Pancreas (tissue), 10 donors: ENCODE measurements around the gene P2RX5. TPM values are rescaled to one million over a fixed set of nuclear protein-coding genes. Genes with fewer than 3 reads are reported as not detected.

Source experiments
- ATAC-seq, 4 donors: fragments of 200-7000 bp; cut with Tn5 transposase; one replicate each; pipeline versions ENCODE4 v1.8.0 to v1.9.1; 2020; ENCODE audit warnings: mild to moderate bottlenecking in 4 of 4, moderate library complexity in 4 of 4
- DNase-seq, 6 donors: peaks; one replicate each; pipeline ENCODE4 v3.0.0-alpha.2; 2020
- FAIRE-seq: peaks from 2 replicates; lab custom pipeline; 2012; peaks lifted over from hg19 to GRCh38; lab: Jason Lieb, UNC
- H3K27ac ChIP-seq, 4 donors: fragments of 200-600 bp; sonication (generic); 1 replicate in 3 of 4; 2 replicates in 1 of 4; pipeline versions ENCODE4 v1.5.0 to v1.8.0; 2020
- H3K27me3 ChIP-seq, 4 donors: fragments of 200-600 bp; one replicate each; pipeline ENCODE4 v1.8.0; 2021
- H3K36me3 ChIP-seq, 3 donors: fragments of 200-600 bp; sonication (generic) in 1 of 3; one replicate each; pipeline versions ENCODE4 v1.5.0 to v1.8.0; 2020 to 2021
- H3K4me1 ChIP-seq, 3 donors: fragments of 200-600 bp; one replicate each; pipeline ENCODE4 v1.8.0; 2021
- H3K4me3 ChIP-seq, 4 donors: fragments of 200-600 bp; sonication (generic) in 2 of 4; one replicate each; pipeline versions ENCODE4 v1.5.0 to v1.8.0; 2020 to 2021
- H3K9me3 ChIP-seq, 4 donors: fragments of 200-600 bp; one replicate each; pipeline ENCODE4 v1.8.0; 2021
- WGBS, 2 donors: extraction: QIAGEN DNeasy Blood & Tissue Kit; methylation state at CpG; one replicate each; pipeline ENCODE4 v1.1.7; 2013; 5-methylcytosine and 5-hydroxymethylcytosine counted together
- intact Hi-C, 3 donors: fragments of 100-400 bp; cut with DNase I; formaldehyde crosslinking; loops; one replicate each; pipeline versions ENCODE4 v1.11.1 to v1.14.2; 2022
- polyA plus RNA-seq, 2 donors: library from polyadenylated mRNA; stranded (reverse); fragments of 200-250 nt; gene quantifications; one replicate each; pipeline ENCODE4 v1.2.3, GENCODE V29; 2013
- total RNA-seq, 6 donors: library from RNA; stranded (reverse); fragmentation: NEBNext Ultra II Directional in 4 of 6; extraction: Animal tissue kit (Norgen Biotek cat#: 25700) in 4 of 6; gene quantifications; one replicate each; pipeline versions ENCODE4 v1.2.1 to v1.2.4, GENCODE V29; 2021 to 2023
- TF ChIP-seq, protein P1 (sequence below), 4 donors: fragments of 200-600 bp; sonication (generic) in 3 of 4; IDR thresholded peaks; one replicate each; pipeline versions ENCODE4 v1.5.0 to v1.8.0; 2021; ENCODE audit warnings: antibody characterized with exemption in 4 of 4
- donor health status: healthy with polysubstance abuse.
- donor health status: DM: no; HTN: no; CAD: no; lungs with moderate emphysema.
- donor health status: DM: no; HTN: no; CAD: no.
- donor health status: control.
- donor health status: control.
- donor health status: Bipolar disorder and iron deficiency.
- donor health status: DM: yes; HTN: yes; CAD: no.
- donor health status: DM: no; HTN: no; CAD: no.
- donor health status: DM: no; HTN: no; CAD: no.
- donor health status: DM: yes; HTN: yes; CAD: no.

The P2RX5 gene
- total and polyA plus RNA-seq, 8 donors = 0.13 to 1.4 (median 0.55) TPM

DNA sequence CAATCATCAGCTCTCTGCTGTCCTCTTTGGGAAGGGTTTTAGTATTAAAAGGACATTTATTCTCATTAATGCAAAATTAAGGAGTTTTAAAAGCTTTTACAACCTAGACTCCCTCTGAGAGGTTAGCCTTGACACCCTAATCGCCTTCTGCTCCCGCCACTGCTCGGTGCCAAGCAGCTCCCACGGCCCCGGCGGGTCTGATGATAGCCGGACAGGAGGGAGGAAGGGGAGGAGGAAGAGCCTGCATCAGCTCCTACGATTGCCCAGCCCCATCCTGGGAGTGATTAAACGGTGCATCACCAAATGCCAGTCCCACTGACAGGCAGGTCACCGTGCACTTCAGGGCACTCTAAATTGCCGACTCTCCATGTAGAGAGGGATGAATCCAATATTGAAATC lies 68.2 kb downstream of the P2RX5 start:
- H3K9me3 ChIP-seq = no peaks in the 10 kb centered on the region
- DNase-seq (no peak), ATAC-seq (no peak), FAIRE-seq (no peak)
- intact Hi-C loops = no loop called here
- no peaks in the 10 kb centered on the region for H3K27me3 ChIP-seq
- no peaks in the 10 kb centered on the region for H3K4me1 ChIP-seq
- no peak overlapping the region for H3K4me3 ChIP-seq
- no peak overlapping the region for H3K27ac ChIP-seq
- TF ChIP-seq, protein P1, sequence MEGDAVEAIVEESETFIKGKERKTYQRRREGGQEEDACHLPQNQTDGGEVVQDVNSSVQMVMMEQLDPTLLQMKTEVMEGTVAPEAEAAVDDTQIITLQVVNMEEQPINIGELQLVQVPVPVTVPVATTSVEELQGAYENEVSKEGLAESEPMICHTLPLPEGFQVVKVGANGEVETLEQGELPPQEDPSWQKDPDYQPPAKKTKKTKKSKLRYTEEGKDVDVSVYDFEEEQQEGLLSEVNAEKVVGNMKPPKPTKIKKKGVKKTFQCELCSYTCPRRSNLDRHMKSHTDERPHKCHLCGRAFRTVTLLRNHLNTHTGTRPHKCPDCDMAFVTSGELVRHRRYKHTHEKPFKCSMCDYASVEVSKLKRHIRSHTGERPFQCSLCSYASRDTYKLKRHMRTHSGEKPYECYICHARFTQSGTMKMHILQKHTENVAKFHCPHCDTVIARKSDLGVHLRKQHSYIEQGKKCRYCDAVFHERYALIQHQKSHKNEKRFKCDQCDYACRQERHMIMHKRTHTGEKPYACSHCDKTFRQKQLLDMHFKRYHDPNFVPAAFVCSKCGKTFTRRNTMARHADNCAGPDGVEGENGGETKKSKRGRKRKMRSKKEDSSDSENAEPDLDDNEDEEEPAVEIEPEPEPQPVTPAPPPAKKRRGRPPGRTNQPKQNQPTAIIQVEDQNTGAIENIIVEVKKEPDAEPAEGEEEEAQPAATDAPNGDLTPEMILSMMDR (IDR thresholded peaks at IDR 0.05) = no peak
- peaks cover 4 to 38% (median 11%) of the 10 kb centered on the region in 3 donors for H3K36me3 ChIP-seq
- 80 to 83% methylated on average over 11 of the region's 11 CpGs for WGBS, 2 donors

DNA sequence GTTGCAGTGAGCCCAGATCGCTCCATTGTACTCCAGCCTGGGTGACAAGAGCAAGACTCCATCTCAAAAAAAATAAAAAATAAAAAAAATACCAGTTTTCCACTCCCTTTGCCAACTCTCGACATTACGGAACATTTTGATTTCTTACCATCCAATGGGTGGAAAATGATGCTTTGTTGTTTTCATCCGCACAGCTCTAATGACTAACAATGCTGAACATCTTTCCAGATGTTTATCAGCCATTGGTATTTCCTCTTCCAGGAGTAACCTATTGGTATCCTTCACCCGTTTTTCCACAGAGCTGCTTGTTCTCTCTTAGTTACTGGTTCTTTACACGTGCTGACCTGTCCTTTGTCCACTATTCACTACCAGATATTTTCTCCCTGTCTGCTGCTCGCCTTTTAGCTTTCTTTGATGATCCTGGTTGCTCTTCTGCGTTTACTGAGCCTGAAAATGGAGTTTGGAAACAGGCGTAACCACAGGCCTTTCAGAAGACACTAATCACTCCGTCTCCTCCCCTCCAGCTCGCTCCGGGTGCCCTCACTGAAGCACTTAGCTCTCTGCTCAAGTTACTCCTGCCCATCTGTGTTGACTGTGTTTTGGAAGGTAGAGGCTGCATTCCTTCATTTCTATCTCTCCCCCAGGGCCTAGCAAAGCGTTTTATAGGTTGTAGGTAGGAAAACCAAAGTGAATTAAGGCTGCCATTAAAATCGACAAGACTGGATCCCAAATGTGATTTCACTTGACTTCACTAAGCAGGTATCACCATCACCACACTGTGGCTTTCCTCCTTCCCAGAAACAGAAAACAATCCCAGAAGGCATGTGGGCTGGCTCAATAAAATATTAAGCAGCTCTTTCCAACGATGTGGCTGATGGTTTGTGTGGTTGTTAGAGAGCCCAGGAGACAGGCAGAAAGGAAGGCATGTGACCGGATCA lies 68.9 kb downstream of the P2RX5 start:
- Histone ChIP-seq H3K4me3 (no peak overlapping the region), H3K36me3 (peaks cover 5 to 45% (median 11%) of the 10 kb centered on the region in 3 donors), H3K9me3 (no peaks in the 10 kb centered on the region), H3K4me1 (no peaks in the 10 kb centered on the region), H3K27ac (no peak overlapping the region), H3K27me3 (no peaks in the 10 kb centered on the region)
- DNase-seq (no peak), ATAC-seq (no peak), FAIRE-seq (no peak)
- intact Hi-C loops = no loop called here
- TF ChIP-seq, protein P1 (IDR thresholded peaks at IDR 0.05) = no peak
- 72 to 83% methylated on average over 16 of the region's 16 CpGs for WGBS, 2 donors

Other genes starting within 250 kb of the P2RX5 start
- gene SPATA22, start 224.3 kb downstream of the P2RX5 start, total RNA-seq = not detected
- gene SPATA22, start 224.3 kb downstream of the P2RX5 start, polyA plus RNA-seq = under 1 TPM; 0.09 to 0.46 TPM
- gene ASPA, start 220.2 kb downstream of the P2RX5 start, total RNA-seq = 1 to 10 TPM in 1 of 6 donors, under 1 TPM in 5; 0.38 to 1.1 (median 0.69) TPM
- under 1 TPM; 0.65 to 0.75 TPM for gene ASPA, start 220.2 kb downstream of the P2RX5 start, polyA plus RNA-seq
- under 1 TPM; 0.21 to 0.93 (median 0.45) TPM for gene TRPV3, start 138.3 kb downstream of the P2RX5 start, total RNA-seq
- under 1 TPM; 0.73 to 0.99 TPM for gene TRPV3, start 138.3 kb downstream of the P2RX5 start, polyA plus RNA-seq
- gene TRPV1, start 86.7 kb downstream of the P2RX5 start, total RNA-seq = 1 to 10 TPM; 1.6 to 4.0 (median 3.1) TPM
- gene TRPV1, start 86.7 kb downstream of the P2RX5 start, polyA plus RNA-seq = 10 to 100 TPM in 1 of 2 donors, 1 to 10 TPM in 1; 8.1 to 10.2 TPM
- 1 to 10 TPM; 8.0 to 9.8 (median 8.8) TPM for gene SHPK, start 59.9 kb downstream of the P2RX5 start, total RNA-seq
- 10 to 100 TPM in 1 of 2 donors, 1 to 10 TPM in 1; 7.4 to 10.5 TPM for gene SHPK, start 59.9 kb downstream of the P2RX5 start, polyA plus RNA-seq
- 10 to 100 TPM in 5 of 6 donors, 1 to 10 TPM in 1; 9.0 to 14.2 (median 12.4) TPM for gene CTNS, start 59.4 kb downstream of the P2RX5 start, total RNA-seq
- gene CTNS, start 59.4 kb downstream of the P2RX5 start, polyA plus RNA-seq = 10 to 100 TPM; 12.6 to 14.0 TPM
- 10 to 100 TPM; 31.4 to 80.6 (median 36.5) TPM for gene TAX1BP3, start 27.6 kb downstream of the P2RX5 start, total RNA-seq
- gene TAX1BP3, start 27.6 kb downstream of the P2RX5 start, polyA plus RNA-seq = 10 to 100 TPM; 58.4 to 62.7 TPM
- 10 to 100 TPM; 12.1 to 19.7 (median 14.4) TPM for gene EMC6, start 27.3 kb downstream of the P2RX5 start, total RNA-seq
- gene EMC6, start 27.3 kb downstream of the P2RX5 start, polyA plus RNA-seq = 10 to 100 TPM; 30.9 to 34.6 TPM
- under 1 TPM; 0.05 to 0.31 (median 0.21) TPM for gene HASPIN, start 27.7 kb upstream of the P2RX5 start, total RNA-seq
- gene HASPIN, start 27.7 kb upstream of the P2RX5 start, polyA plus RNA-seq = not detected
- 1 to 10 TPM; 4.4 to 9.7 (median 6.7) TPM for gene ITGAE, start 105.0 kb upstream of the P2RX5 start, total RNA-seq
- gene ITGAE, start 105.0 kb upstream of the P2RX5 start, polyA plus RNA-seq = 10 to 100 TPM; 19.3 to 29.0 TPM
- 10 to 100 TPM; 13.7 to 26.0 (median 13.8) TPM for gene NCBP3, start 150.1 kb upstream of the P2RX5 start, total RNA-seq
- gene NCBP3, start 150.1 kb upstream of the P2RX5 start, polyA plus RNA-seq = 10 to 100 TPM; 27.1 to 34.2 TPM
- 10 to 100 TPM in 1 of 6 donors, 1 to 10 TPM in 5; 4.2 to 11.9 (median 5.0) TPM for gene CAMKK1, start 196.9 kb upstream of the P2RX5 start, total RNA-seq
- 10 to 100 TPM; 17.1 to 23.0 TPM for gene CAMKK1, start 196.9 kb upstream of the P2RX5 start, polyA plus RNA-seq
- 10 to 100 TPM; 17.7 to 41.8 (median 24.9) TPM for gene P2RX1, start 220.3 kb upstream of the P2RX5 start, total RNA-seq
- 10 to 100 TPM; 21.8 to 37.1 TPM for gene P2RX1, start 220.3 kb upstream of the P2RX5 start, polyA plus RNA-seq